Right renal pelvis (tissue), 4 donors: ENCODE measurements around the gene NRTN. TPM values are rescaled to one million over a fixed set of nuclear protein-coding genes. Genes with fewer than 3 reads are reported as not detected.
"Not testable (repeated sequence)": the region's sequence is repeated elsewhere in the genome, so short reads cannot be mapped to it uniquely, and the experiment has no call there.

Source experiments
- DNase-seq, 4 donors: peaks; one replicate each; pipeline ENCODE4 v3.0.0-alpha.2; 2013; ENCODE audit warnings: low read depth in 4 of 4, low spot score in 3 of 4, missing footprints in 1 of 4
- polyA plus RNA-seq, 4 donors: library from polyadenylated mRNA; unstranded; fragments of 120-200 nt; gene quantifications; one replicate each; pipeline ENCODE4 v1.2.1, GENCODE V29; 2013; ENCODE audit not compliant: insufficient read length in 4 of 4

The NRTN gene
- polyA plus RNA-seq, 4 donors: 2.2 to 4.2 (median 2.6) TPM

DNA sequence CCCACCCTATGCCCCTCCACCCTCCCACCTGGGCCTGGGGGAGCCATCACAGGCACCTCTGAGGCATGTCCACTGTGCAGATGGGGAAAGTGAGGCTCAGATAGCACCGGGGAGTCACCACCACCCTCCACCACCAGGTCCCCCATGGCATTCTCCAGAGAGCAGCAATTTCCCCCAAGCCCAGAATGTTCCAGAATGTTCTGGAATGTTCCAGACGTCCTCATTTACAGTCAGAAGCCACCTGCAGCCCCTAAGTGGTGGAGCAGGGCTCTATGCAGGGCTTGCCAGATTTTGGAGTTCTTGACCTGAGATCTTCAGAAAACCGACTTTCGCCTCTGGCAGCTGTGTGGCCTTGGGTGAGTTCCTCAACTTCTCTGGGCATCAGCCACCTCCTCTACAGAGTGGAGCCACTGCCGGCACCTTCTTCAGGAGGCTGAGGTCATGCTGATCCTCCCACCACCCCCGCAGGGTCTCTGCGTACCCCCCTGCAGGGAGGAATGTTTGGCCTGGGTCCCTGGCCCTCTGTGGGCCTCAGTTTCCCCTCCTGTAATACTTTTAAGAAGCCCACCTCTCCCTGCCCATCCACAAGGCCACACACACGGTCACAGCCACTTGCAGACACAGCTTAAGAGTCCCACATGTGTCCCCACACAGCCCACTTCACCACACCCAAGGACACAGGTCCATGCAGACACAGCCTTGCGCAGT, 59.3 kb downstream of the NRTN start:
- DNase-seq: no peak

DNA sequence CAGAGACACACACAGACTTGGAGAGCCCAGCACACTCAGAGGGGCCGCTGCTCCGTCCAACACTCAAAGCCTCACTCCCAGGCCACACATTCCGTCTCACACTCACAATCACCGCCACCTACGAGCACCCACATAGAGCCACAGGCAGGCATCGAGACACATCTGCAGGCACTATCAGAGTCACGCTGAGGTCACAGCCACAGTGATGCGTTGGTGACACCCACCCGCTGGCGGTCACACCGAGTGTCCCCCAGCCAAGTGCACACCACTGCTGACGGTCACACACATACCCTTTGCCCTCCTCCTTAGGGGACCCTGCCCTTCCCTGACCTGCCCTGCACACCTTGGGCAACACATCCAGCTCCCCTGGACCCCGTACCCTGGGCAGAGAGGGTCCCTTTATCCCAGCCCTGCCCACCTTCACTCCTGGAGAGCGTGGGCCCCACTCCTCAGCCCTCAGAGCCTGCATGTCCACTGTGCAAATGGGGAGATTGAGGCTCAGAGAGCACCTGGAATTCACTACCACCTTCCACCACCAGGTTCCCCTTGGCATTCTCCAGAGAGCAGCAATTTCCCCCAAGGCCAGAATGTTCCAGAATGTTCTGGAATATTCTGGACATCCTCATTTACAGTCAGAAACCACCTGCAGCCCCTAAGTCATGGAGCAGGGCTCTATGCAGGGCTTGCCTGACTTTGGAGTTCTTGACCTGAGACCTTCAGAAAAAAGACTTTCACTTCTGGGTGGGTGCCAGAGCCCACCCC, 60.0 kb downstream of the NRTN start:
- DNase-seq: no peak

DNA sequence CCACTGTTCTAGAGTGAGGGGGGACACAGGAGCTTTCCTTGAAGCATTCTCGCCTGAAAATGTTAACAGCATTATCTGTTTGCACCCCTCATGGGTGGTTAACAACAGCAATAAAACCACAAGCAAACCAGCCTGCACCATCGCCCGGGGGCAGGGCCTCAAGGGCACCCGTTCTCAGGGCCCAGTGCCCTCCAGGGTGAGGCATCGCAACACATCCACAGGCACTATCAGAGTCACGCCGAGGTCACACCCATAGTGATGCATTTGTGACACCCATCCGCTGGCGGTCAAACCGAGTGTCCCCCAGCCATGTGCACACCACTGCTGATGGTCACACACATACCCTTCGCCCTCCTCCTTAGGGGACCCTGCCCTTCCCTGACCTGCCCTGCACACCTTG, 60.9 kb downstream of the NRTN start:
- DNase-seq: no peak

DNA sequence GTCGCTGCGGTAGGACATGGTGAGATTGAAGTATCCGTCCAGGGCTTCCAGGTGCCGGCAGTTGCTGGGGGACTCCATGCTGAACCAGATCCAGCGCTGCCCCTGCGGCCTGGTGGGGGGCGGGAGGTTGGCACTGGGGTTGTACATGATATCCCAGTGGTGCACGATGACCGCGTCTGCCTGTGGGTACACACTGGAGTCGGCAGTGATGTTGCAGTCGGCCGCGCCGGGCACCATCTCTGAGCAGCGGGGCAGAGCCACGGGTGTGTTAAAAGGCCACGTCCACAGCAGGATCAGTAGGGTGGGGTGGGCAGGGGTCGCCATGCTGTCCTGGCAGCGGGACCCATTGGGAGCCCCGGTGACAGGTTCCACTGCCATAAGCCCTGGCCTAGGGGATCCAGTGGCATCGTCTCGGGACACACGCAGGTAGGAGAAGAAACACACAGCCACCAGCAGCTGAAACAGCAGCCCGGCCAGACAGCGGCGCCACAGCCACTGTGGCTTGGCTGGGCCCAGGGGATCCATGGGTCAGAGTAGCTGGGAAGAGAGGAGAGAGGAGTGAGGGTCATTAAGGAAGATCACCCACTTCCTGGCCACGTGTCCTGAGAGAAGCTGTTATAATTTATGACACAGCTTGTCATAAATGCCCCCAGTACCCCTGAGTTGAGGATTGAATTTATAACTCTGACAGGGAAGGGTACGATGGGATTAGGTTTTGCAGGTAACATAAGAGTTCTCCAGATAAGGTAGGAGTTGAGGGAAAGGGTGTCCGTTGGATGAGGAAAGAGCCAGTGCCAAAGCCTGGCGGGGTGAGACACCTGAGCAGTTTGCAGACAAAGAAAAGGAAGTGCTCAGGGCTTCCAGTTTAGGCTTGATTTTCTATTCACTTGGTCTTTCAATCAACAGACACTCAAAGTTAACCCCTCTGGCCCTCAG, 62.6 kb downstream of the NRTN start:
- DNase-seq: no peak

DNA sequence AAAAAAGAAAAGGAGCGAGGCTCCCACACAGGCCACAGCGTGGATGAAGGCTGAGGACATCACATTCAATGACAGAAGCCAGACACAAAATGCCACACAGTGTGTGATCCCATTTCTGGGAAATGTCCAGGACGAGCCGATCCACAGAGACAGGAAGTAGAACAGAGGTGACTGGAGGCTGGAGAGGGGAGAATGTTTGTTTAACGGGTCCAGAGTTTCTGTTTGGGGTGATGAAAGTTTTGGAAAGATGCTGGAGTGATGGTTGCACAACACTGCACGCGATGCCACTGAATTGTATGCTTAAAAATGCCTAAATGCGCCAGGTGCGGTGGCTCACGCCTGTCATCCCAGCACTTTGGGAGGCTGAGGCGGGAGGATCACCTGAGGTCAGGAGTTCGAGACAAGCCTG, 66.1 kb downstream of the NRTN start:
- DNase-seq: no peak

DNA sequence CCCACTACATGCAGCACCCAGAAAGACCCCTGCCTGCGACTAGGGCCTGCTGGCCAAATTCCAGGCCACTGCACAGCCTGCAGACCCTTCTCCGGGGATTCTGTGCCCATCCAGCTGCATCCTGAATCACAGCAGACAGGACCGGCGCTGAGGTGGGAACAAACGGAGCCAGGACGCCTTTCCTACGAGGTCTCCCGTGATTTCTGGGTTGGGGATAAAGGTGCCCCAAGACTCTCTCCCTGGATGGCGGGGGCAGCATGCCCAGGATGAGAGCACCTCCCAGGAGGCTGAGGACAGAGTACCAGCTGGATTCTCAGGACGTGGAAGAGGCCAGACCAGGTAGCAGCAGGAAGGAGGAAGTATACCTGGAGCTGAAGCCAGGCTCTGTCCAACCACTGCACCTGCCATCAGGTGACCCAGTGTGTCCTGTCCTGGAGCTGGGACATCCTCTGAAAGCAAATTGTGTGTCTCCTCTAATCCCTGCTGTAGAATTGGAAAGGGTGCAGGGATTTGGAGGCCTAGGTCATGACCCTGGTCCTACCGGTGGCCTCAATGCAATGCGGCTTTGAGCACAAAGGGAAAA, 68.8 kb downstream of the NRTN start:
- DNase-seq: no peak

DNA sequence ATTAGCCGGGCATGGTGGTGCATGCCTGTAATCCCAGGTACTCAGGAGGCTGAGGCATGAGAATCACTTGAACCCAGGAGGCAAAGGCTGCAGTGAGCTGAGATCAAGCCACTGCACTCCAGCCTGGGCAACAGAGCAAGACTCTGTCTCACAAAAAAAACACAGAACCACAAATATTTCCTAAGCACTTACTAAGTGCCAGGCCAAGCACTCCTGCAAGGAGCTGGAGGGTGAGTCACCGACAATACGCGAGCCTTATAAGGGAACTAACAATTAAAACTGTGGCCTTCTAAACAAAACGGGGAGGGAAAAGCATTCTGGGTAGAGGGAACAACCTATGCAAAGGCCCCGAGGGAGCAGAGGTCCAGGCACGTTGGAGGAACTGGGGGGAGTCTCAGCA, 69.6 kb downstream of the NRTN start:
- not testable (repeated sequence) for DNase-seq

DNA sequence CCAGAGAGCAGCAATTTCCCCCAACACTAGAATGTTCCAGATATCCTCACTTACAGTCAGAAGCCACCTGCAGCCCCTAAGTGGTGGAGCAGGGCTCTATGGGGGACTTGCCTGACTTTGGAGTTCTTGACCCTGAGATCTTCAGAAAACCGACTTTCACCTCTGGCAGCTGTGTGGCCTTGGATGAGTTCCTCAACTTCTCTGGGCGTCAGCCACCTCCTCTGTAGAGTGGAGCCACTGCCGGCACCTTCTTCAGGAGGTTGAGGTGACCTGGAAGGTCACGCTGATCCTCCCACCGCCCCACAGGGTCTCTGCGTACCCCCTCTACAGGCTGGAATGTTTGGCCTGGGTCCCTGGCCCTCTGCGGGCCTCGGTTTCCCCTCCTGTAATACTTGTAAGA, 72.6 kb downstream of the NRTN start:
- no peak for DNase-seq

DNA sequence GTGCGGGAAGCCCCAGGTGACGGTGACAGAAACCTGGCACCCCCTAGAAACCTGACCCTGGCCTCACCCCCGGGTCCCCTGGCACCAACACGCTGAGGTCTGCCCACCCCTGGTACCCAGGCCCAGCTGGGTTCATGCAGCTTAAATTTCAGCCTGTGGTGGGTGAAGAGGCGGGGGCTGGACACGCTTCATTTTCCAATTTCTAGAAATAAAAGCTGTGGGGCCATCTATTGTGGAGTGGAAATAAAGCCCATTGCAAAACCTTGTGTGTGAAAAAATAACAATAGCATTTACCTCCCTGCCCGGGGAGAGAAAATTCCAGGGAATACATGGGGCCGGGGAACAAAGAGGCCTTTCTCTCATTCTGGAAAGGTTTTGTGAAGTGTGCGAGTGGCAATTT, 73.0 kb downstream of the NRTN start:
- DNase-seq: no peak

Other genes starting within 250 kb of the NRTN start
- 1 to 10 TPM in 1 of 4 donors, under 1 TPM in 3; 0.18 to 1.1 (median 0.55) TPM for gene TINCR, start 237.1 kb upstream of the NRTN start, polyA plus RNA-seq
- 10 to 100 TPM; 66.0 to 88.8 (median 67.8) TPM for gene SAFB2, start 182.3 kb upstream of the NRTN start, polyA plus RNA-seq
- 100 to 1,000 TPM; 135 to 176 (median 154) TPM for gene SAFB, start 182.0 kb upstream of the NRTN start, polyA plus RNA-seq
- 10 to 100 TPM; 34.0 to 57.9 (median 38.4) TPM for gene MICOS13, start 124.6 kb upstream of the NRTN start, polyA plus RNA-seq
- 10 to 100 TPM in 1 of 4 donors, 1 to 10 TPM in 3; 9.1 to 13.2 (median 9.7) TPM for gene HSD11B1L, start 124.0 kb upstream of the NRTN start, polyA plus RNA-seq
- 100 to 1,000 TPM; 518 to 872 (median 555) TPM for gene RPL36, start 114.8 kb upstream of the NRTN start, polyA plus RNA-seq
- gene LONP1, start 84.9 kb upstream of the NRTN start, polyA plus RNA-seq: 10 to 100 TPM; 45.2 to 66.4 (median 50.1) TPM
- gene CATSPERD, start 84.4 kb upstream of the NRTN start, polyA plus RNA-seq: under 1 TPM in 1 of 4 donors, not detected in 3; 0.08 TPM
- 1 to 10 TPM; 1.7 to 4.5 (median 3.1) TPM for gene PRR22, start 20.3 kb upstream of the NRTN start, polyA plus RNA-seq
- 10 to 100 TPM; 19.5 to 33.1 (median 24.3) TPM for gene DUS3L, start 13.9 kb upstream of the NRTN start, polyA plus RNA-seq
- 10 to 100 TPM in 3 of 4 donors, 1 to 10 TPM in 1; 6.9 to 14.2 (median 10.8) TPM for gene FUT6, start 34.6 kb downstream of the NRTN start, polyA plus RNA-seq
- under 1 TPM; 0.25 to 0.70 (median 0.52) TPM for gene FUT3, start 46.4 kb downstream of the NRTN start, polyA plus RNA-seq
- under 1 TPM in 1 of 4 donors, not detected in 3; 0.04 TPM for gene FUT5, start 65.5 kb downstream of the NRTN start, polyA plus RNA-seq
- gene NDUFA11, start 98.7 kb downstream of the NRTN start, polyA plus RNA-seq: 100 to 1,000 TPM; 146 to 245 (median 156) TPM
- gene VMAC, start 99.8 kb downstream of the NRTN start, polyA plus RNA-seq: 1 to 10 TPM; 5.1 to 6.7 (median 5.9) TPM
- 10 to 100 TPM; 23.3 to 44.2 (median 29.1) TPM for gene CAPS, start 109.2 kb downstream of the NRTN start, polyA plus RNA-seq
- gene RANBP3, start 173.1 kb downstream of the NRTN start, polyA plus RNA-seq: 10 to 100 TPM; 71.9 to 79.8 (median 75.2) TPM